ENCODE data around the gene ACTRT1.

- no peak for TF ChIP-seq GATA3 (IDR thresholded peaks at IDR 0.05; ENCODE audit: low read depth, low read length)
- no peak for TF ChIP-seq GATA2 (IDR thresholded peaks at IDR 0.05; ENCODE audit: low read depth, low read length)
Observed at GRCh38 chrX:128051526-128051925, 677 bp downstream of the ACTRT1 start.

All from SH-SY5Y (cell line).